Liver (tissue), 9 donors: ENCODE results near the gene TMEM31. TPM values are rescaled to one million over a fixed set of nuclear protein-coding genes. Genes with fewer than 3 reads are reported as not detected.

Experiments
- DNase-seq: peaks from one replicate; pipeline ENCODE4 v3.0.0-alpha.2; 2017; ENCODE audit warnings: low spot score
- H3K27ac ChIP-seq, 2 donors: one replicate each; pipeline ENCODE4 v1.7.0; 2013; ENCODE audit warnings: inconsistent platforms in 2 of 2, low read length in 2 of 2, control low read depth in 1 of 2, low read depth in 1 of 2, mild to moderate bottlenecking in 1 of 2
- H3K27me3 ChIP-seq, 4 donors: one replicate each; pipeline versions ENCODE4 v1.6.1 to v1.7.0; 2013; ENCODE audit warnings: low read length in 3 of 4, inconsistent platforms in 1 of 4, mild to moderate bottlenecking in 1 of 4, moderate library complexity in 1 of 4; ENCODE audit not compliant: control insufficient read depth in 4 of 4, insufficient read depth in 4 of 4
- H3K36me3 ChIP-seq, 4 donors: one replicate each; pipeline versions ENCODE4 v1.6.1 to v1.7.0; 2013; ENCODE audit warnings: low read length in 3 of 4, mild to moderate bottlenecking in 3 of 4, low read depth in 1 of 4, moderate library complexity in 1 of 4; ENCODE audit not compliant: control insufficient read depth in 4 of 4, insufficient read depth in 3 of 4
- H3K4me1 ChIP-seq, 4 donors: one replicate each; pipeline versions ENCODE4 v1.6.1 to v1.7.0; 2013; ENCODE audit warnings: low read length in 3 of 4, mild to moderate bottlenecking in 3 of 4, moderate library complexity in 1 of 4; ENCODE audit not compliant: control insufficient read depth in 4 of 4, insufficient read depth in 4 of 4
- H3K4me3 ChIP-seq, 3 donors: one replicate each; pipeline versions ENCODE4 v1.6.1 to v1.7.0; 2013; ENCODE audit warnings: low read length in 3 of 3, control low read depth in 1 of 3, low read depth in 1 of 3, mild to moderate bottlenecking in 1 of 3
- H3K9ac ChIP-seq, 2 donors: one replicate each; pipeline ENCODE4 v1.7.0; 2013; ENCODE audit warnings: low read length in 2 of 2, mild to moderate bottlenecking in 2 of 2, moderate library complexity in 2 of 2, control low read depth in 1 of 2, low read depth in 1 of 2
- H3K9me3 ChIP-seq, 4 donors: one replicate each; pipeline versions ENCODE4 v1.6.1 to v1.7.0; 2013; ENCODE audit warnings: low read length in 3 of 4; ENCODE audit not compliant: control insufficient read depth in 4 of 4
- ATF3 ChIP-seq: IDR thresholded peaks from 2 replicates; pipeline ENCODE4 v1.6.1; 2016; ENCODE audit warnings: antibody characterized with exemption
- CTCF ChIP-seq: fragments of 150-350 bp; IDR thresholded peaks from 2 replicates; pipeline ENCODE4 v1.5.1; 2017; ENCODE audit warnings: improper control_type of control experiment, low read depth, low read length; ENCODE audit not compliant: missing input control
- EGR1 ChIP-seq, 2 donors: IDR thresholded peaks; 2 replicates each; pipeline ENCODE4 v1.6.1; 2016 to 2018; ENCODE audit warnings: antibody characterized with exemption in 2 of 2, low read depth in 2 of 2
- FOXA1 ChIP-seq: IDR thresholded peaks from 2 replicates; pipeline ENCODE4 v1.6.1; 2016; ENCODE audit warnings: antibody characterized with exemption
- FOXA2 ChIP-seq: IDR thresholded peaks from 2 replicates; pipeline ENCODE4 v1.6.1; 2016; ENCODE audit warnings: antibody characterized with exemption
- GABPA ChIP-seq, 2 donors: IDR thresholded peaks in 1 of 2; conservative IDR thresholded peaks in 1 of 2; 2 replicates each; pipeline ENCODE4 v1.6.1; 2016; ENCODE audit warnings: antibody characterized with exemption in 2 of 2, mild to moderate bottlenecking in 1 of 2, moderate library complexity in 1 of 2
- HNF4A ChIP-seq, 2 donors: conservative IDR thresholded peaks; 2 replicates each; pipeline ENCODE4 v1.6.1; 2016; ENCODE audit warnings: antibody characterized with exemption in 2 of 2, mild to moderate bottlenecking in 2 of 2
- HNF4G ChIP-seq: IDR thresholded peaks from 2 replicates; pipeline ENCODE4 v1.6.1; 2016; ENCODE audit warnings: antibody characterized with exemption
- MAX ChIP-seq: IDR thresholded peaks from 2 replicates; pipeline ENCODE4 v1.6.1; 2016; ENCODE audit warnings: antibody characterized with exemption
- NR2F2 ChIP-seq: IDR thresholded peaks from 2 replicates; pipeline ENCODE4 v1.6.1; 2016; ENCODE audit warnings: antibody characterized with exemption
- RAD21 ChIP-seq, 2 donors: IDR thresholded peaks; 2 replicates each; pipeline ENCODE4 v1.6.1; 2016; ENCODE audit warnings: antibody characterized with exemption in 2 of 2, mild to moderate bottlenecking in 2 of 2
- REST ChIP-seq: IDR thresholded peaks from 2 replicates; pipeline ENCODE4 v1.6.1; 2016; ENCODE audit warnings: antibody characterized with exemption, mild to moderate bottlenecking
- SP1 ChIP-seq: IDR thresholded peaks from 2 replicates; pipeline ENCODE4 v1.6.1; 2018; ENCODE audit warnings: antibody characterized with exemption, mild to moderate bottlenecking
- TAF1 ChIP-seq: conservative IDR thresholded peaks from 2 replicates; pipeline ENCODE4 v1.6.1; 2016; ENCODE audit warnings: antibody characterized with exemption, mild to moderate bottlenecking
- YY1 ChIP-seq: IDR thresholded peaks from 2 replicates; pipeline ENCODE4 v1.6.1; 2016; ENCODE audit warnings: antibody characterized with exemption, mild to moderate bottlenecking
- ZBTB33 ChIP-seq: IDR thresholded peaks from 2 replicates; pipeline ENCODE4 v1.6.1; 2016; ENCODE audit warnings: antibody characterized with exemption
- WGBS: extraction: QIAGEN DNeasy Blood & Tissue Kit; methylation state at CpG from one replicate; pipeline ENCODE4 v1.1.7; 2013; 5-methylcytosine and 5-hydroxymethylcytosine counted together
- polyA plus RNA-seq, 2 donors: library from polyadenylated mRNA; stranded (reverse) in 1 of 2; unstranded in 1 of 2; fragments of 200-250 nt in 1 of 2; fragments of >200 nt in 1 of 2; fragmentation: Nextera tagmentation in 1 of 2; extraction: Ambion mirVana in 1 of 2; gene quantifications; one replicate each; pipeline versions ENCODE4 v1.2.1 to v1.2.3, GENCODE V29; 2013 to 2015
- total RNA-seq, 2 donors: library from RNA; depleted of rRNA; stranded (reverse); fragments of >200 nt; gene quantifications; one replicate each; pipeline ENCODE4 v1.2.3, GENCODE V29; 2014
- donor health status: healthy.
- donor health status: healthy.
- donor health status: healthy.
- donor health status: healthy.
- donor health status: healthy.

TMEM31 gene
- total and polyA plus RNA-seq, 4 donors, result not detected

GRCh38 chrX:103687696-103688201 lies 23.0 kb upstream of the TMEM31 start:
- peak; percentile 64 for DNase-seq
- Histone ChIP-seq H3K9me3 (no peaks in the 10 kb centered on the region), H3K4me1 (peaks cover 0 to 10% (median 1%) of the 10 kb centered on the region in 4 donors), H3K36me3 (peaks cover 0 to 8% (median 6%) of the 10 kb centered on the region in 4 donors), H3K27ac (peak overlapping the region; percentile 96 to 100), H3K4me3 (peak overlapping the region; percentile 57 to 76 (median 76)), H3K27me3 (no peaks in the 10 kb centered on the region), H3K9ac (peak overlapping the region; percentile 76 to 100)
- TF ChIP-seq RAD21 (IDR thresholded peaks at IDR 0.05) (peak; percentile 63 to 73), EGR1 (IDR thresholded peaks at IDR 0.05; ENCODE audit: low read depth in 2 of 2) (no peak), ZBTB33 (no peak), REST (peak; percentile 55), HNF4G (no peak), CTCF (peak; percentile 55), TAF1 (peak; percentile 77)
- WGBS, result 0% methylated on average over 17 of the region's 17 CpGs

- DNase-seq, result no peak
- Histone ChIP-seq H3K36me3 (peaks cover 0 to 3% (median 3%) of the 10 kb centered on the region in 4 donors), H3K27me3 (no peaks in the 10 kb centered on the region), H3K9me3 (no peaks in the 10 kb centered on the region), H3K4me1 (peaks cover 0 to 6% (median under 1%) of the 10 kb centered on the region in 4 donors), H3K9ac (no peak overlapping the region), H3K4me3 (no peak overlapping the region), H3K27ac (no peak overlapping the region)
- no peak for TF ChIP-seq ATF3
- TF ChIP-seq HNF4A (conservative IDR thresholded peaks at IDR 0.05), result no peak
- peak; percentile 60 to 65 for TF ChIP-seq RAD21 (IDR thresholded peaks at IDR 0.05)
- TF ChIP-seq EGR1 (IDR thresholded peaks at IDR 0.05; ENCODE audit: low read depth in 2 of 2), result no peak
- TF ChIP-seq TAF1, result no peak
- no peak for TF ChIP-seq SP1
- TF ChIP-seq FOXA2, result no peak
- no peak for TF ChIP-seq MAX
- no peak for TF ChIP-seq FOXA1
- peak; percentile 56 for TF ChIP-seq CTCF
- TF ChIP-seq HNF4G, result no peak
- TF ChIP-seq REST, result no peak
- no peak for TF ChIP-seq YY1
- no peak for TF ChIP-seq NR2F2
- TF ChIP-seq GABPA (IDR thresholded peaks at IDR 0.05 in 1 of 2, conservative IDR thresholded peaks at IDR 0.05 in 1 of 2), result no peak
- WGBS, result 48% methylated on average over 4 of the region's 4 CpGs
Observed at GRCh38 chrX:103688946-103689345, 21.8 kb upstream of the TMEM31 start.
